GM10847 (cell line): Measurements from ENCODE around the gene PRPF8.

Source experiments
- POLR2A ChIP-seq: IDR thresholded peaks from 2 replicates; pipeline ENCODE4 v1.6.1; 2011; ENCODE audit not compliant: insufficient read length; ENCODE audit errors: extremely low read depth

Gene PRPF8

DNA sequence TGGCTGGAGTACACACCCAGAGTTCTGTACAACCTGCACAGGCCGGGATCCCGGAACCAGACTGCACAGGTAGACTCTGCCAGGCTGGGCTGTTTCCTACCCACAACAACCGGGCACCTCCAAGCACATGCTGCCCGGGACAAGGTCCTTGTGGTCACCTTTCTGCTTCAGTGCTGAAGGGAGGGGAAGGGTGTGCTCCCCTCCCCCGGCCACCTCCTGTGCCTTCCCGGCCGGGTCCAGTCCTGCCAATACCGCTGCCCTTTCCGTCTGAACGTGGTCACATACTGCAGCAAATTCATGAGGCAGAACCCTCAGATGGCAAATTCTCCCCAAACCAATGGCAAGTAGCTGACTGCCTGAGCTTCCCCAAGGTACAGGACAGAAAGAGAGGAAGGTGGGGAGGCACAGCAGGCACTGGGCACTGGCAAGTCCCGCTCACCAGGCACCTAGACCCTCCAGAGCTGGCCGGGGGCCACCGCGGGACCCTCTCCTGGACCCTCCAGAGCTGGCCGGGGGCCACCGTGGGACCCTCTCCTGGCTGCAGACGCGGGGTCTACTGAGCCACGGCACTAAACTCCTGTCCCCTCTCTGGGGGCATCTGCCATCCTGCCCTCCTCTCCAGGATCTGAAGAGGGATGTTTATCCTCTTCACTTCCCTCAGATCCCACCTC, 78.9 kb downstream of the PRPF8 start:
- no peak for TF ChIP-seq POLR2A

DNA sequence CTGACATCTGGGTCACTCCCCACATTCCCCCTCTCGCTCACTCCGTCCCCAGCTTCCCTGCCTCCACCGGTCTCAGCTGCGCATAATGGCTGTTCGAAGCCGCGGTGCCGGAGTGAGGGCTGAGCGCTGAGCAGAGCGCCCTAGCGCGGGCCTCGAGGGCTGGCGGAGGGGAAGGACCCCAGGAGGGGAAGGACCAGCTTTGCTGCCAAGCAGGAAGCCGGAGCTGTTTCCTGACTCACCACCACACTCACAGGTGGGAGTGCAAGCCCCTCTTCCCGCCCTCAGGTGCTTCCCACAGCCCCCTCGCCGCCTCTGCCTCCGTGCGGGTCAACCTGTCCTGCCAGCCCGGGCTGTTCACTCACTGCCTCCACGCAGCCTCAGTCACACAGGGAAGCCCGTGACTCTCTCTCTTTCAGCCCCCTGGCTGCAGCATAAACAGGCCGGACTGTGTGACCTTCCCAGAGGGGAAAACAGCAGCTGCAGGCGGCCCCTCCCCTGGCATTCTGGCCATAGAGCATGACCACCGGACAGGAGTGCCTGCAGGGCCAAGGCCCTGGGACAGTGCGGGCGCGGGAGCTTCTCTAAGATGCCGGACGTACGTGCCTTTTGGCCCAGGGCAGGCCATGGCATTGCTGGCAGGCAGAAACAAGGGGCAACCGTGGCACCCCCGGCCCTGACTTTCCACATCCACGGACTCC, 79.7 kb downstream of the PRPF8 start:
- TF ChIP-seq POLR2A, result no peak

DNA sequence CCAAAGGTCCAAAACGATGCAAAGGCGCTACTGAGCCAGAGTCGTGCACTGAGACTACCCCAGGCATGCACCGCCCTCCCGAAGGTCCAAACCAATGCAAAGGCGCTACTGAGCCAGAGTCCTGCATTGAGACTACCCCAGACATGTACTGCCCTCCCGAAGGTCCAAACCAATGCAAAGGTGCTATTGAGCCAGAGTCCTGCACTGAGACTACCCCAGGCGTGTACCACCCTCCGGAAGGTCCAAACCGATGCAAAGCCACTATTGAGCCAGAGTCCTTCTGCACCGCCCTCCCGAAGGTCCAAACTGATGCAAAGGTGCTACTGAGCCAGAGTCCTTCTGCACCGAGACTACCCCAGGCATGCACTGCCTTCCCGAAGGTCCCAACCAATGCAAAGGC, 83.1 kb downstream of the PRPF8 start:
- no peak for TF ChIP-seq POLR2A
